Rectal smooth muscle tissue (tissue), 1 donor: ENCODE measurements around the gene MAP6.

Experiments used
- H3K27ac ChIP-seq: one replicate; pipeline ENCODE4 v1.7.0; 2013; ENCODE audit warnings: low read depth, low read length, inconsistent platforms
- H3K27me3 ChIP-seq: one replicate; pipeline ENCODE4 v1.7.0; 2013; ENCODE audit warnings: low read length; ENCODE audit not compliant: control insufficient read depth, insufficient read depth
- H3K36me3 ChIP-seq: one replicate; pipeline ENCODE4 v1.7.0; 2013; ENCODE audit warnings: low read length; ENCODE audit not compliant: control insufficient read depth, insufficient read depth
- H3K4me1 ChIP-seq: one replicate; pipeline ENCODE4 v1.7.0; 2013; ENCODE audit warnings: low read length; ENCODE audit not compliant: control insufficient read depth, insufficient read depth
- H3K4me3 ChIP-seq: one replicate; pipeline ENCODE4 v1.7.0; 2013; ENCODE audit warnings: low read length
- H3K9ac ChIP-seq: one replicate; pipeline ENCODE4 v1.7.0; 2013; ENCODE audit warnings: low read length

MAP6 gene

GRCh38 chr11:75615751-75616150 lies 53.1 kb downstream of the MAP6 start:
- H3K9ac ChIP-seq: no peak overlapping the region
- no peaks in the 10 kb centered on the region for H3K27me3 ChIP-seq
- no peak overlapping the region for H3K27ac ChIP-seq
- H3K36me3 ChIP-seq: no peaks in the 10 kb centered on the region
- H3K4me1 ChIP-seq: no peaks in the 10 kb centered on the region
- H3K4me3 ChIP-seq: no peak overlapping the region

- Histone ChIP-seq H3K9ac (no peak overlapping the region), H3K4me3 (no peak overlapping the region), H3K27me3 (no peaks in the 10 kb centered on the region), H3K4me1 (no peaks in the 10 kb centered on the region), H3K27ac (no peak overlapping the region), H3K36me3 (no peaks in the 10 kb centered on the region)
These were observed 57.0 kb downstream of the MAP6 start for GRCh38 chr11:75611823-75612222.

GRCh38 chr11:75606099-75606498 lies 62.7 kb downstream of the MAP6 start:
- H3K4me1 ChIP-seq: no peaks in the 10 kb centered on the region
- no peak overlapping the region for H3K4me3 ChIP-seq
- H3K9ac ChIP-seq: no peak overlapping the region
- no peaks in the 10 kb centered on the region for H3K36me3 ChIP-seq
- no peak overlapping the region for H3K27ac ChIP-seq
- no peaks in the 10 kb centered on the region for H3K27me3 ChIP-seq

GRCh38 chr11:75603791-75604736 lies 64.8 kb downstream of the MAP6 start:
- Histone ChIP-seq H3K27me3 (no peaks in the 10 kb centered on the region), H3K36me3 (no peaks in the 10 kb centered on the region), H3K4me1 (no peaks in the 10 kb centered on the region), H3K9ac (no peak overlapping the region), H3K4me3 (no peak overlapping the region), H3K27ac (no peak overlapping the region)

- Histone ChIP-seq H3K27ac (no peak overlapping the region), H3K36me3 (no peaks in the 10 kb centered on the region), H3K4me3 (no peak overlapping the region), H3K4me1 (no peaks in the 10 kb centered on the region), H3K27me3 (no peaks in the 10 kb centered on the region), H3K9ac (no peak overlapping the region)
These were observed 65.9 kb downstream of the MAP6 start for GRCh38 chr11:75602951-75603350.

GRCh38 chr11:75601494-75601893 lies 67.3 kb downstream of the MAP6 start:
- H3K27me3 ChIP-seq: no peaks in the 10 kb centered on the region
- no peak overlapping the region for H3K27ac ChIP-seq
- no peak overlapping the region for H3K4me3 ChIP-seq
- no peaks in the 10 kb centered on the region for H3K4me1 ChIP-seq
- no peak overlapping the region for H3K9ac ChIP-seq
- no peaks in the 10 kb centered on the region for H3K36me3 ChIP-seq

GRCh38 chr11:75600356-75600755 lies 68.5 kb downstream of the MAP6 start:
- no peaks in the 10 kb centered on the region for H3K27me3 ChIP-seq
- H3K4me1 ChIP-seq: no peaks in the 10 kb centered on the region
- H3K9ac ChIP-seq: no peak overlapping the region
- no peak overlapping the region for H3K27ac ChIP-seq
- H3K4me3 ChIP-seq: no peak overlapping the region
- no peaks in the 10 kb centered on the region for H3K36me3 ChIP-seq

- Histone ChIP-seq H3K36me3 (no peaks in the 10 kb centered on the region), H3K27me3 (no peaks in the 10 kb centered on the region), H3K27ac (no peak overlapping the region), H3K4me1 (peaks cover 2% of the 10 kb centered on the region), H3K4me3 (no peak overlapping the region), H3K9ac (no peak overlapping the region)
These were observed 69.9 kb downstream of the MAP6 start for GRCh38 chr11:75598900-75599299.

GRCh38 chr11:75598264-75598663 lies 70.6 kb downstream of the MAP6 start:
- H3K27ac ChIP-seq: no peak overlapping the region
- H3K4me1 ChIP-seq: peaks cover 5% of the 10 kb centered on the region
- H3K4me3 ChIP-seq: no peak overlapping the region
- no peak overlapping the region for H3K9ac ChIP-seq
- no peaks in the 10 kb centered on the region for H3K27me3 ChIP-seq
- H3K36me3 ChIP-seq: no peaks in the 10 kb centered on the region

GRCh38 chr11:75597636-75598035 lies 71.2 kb downstream of the MAP6 start:
- Histone ChIP-seq H3K4me3 (no peak overlapping the region), H3K36me3 (no peaks in the 10 kb centered on the region), H3K27ac (no peak overlapping the region), H3K4me1 (peaks cover 5% of the 10 kb centered on the region), H3K27me3 (no peaks in the 10 kb centered on the region), H3K9ac (no peak overlapping the region)

GRCh38 chr11:75596914-75597313 lies 71.9 kb downstream of the MAP6 start:
- Histone ChIP-seq H3K27me3 (no peaks in the 10 kb centered on the region), H3K4me1 (peaks cover 5% of the 10 kb centered on the region), H3K36me3 (no peaks in the 10 kb centered on the region), H3K4me3 (no peak overlapping the region), H3K27ac (no peak overlapping the region), H3K9ac (no peak overlapping the region)

- H3K27me3 ChIP-seq: no peaks in the 10 kb centered on the region
- H3K4me1 ChIP-seq: peaks cover 5% of the 10 kb centered on the region
- H3K27ac ChIP-seq: no peak overlapping the region
- no peak overlapping the region for H3K4me3 ChIP-seq
- no peaks in the 10 kb centered on the region for H3K36me3 ChIP-seq
- no peak overlapping the region for H3K9ac ChIP-seq
These were observed 73.4 kb downstream of the MAP6 start for GRCh38 chr11:75595429-75595828.

GRCh38 chr11:75594211-75594610 lies 74.6 kb downstream of the MAP6 start:
- Histone ChIP-seq H3K36me3 (no peaks in the 10 kb centered on the region), H3K27me3 (no peaks in the 10 kb centered on the region), H3K4me1 (peaks cover 5% of the 10 kb centered on the region)

More at GRCh38 chr11:75594211-75594610, 74.6 kb downstream of the MAP6 start:
- Histone ChIP-seq H3K27ac (no peak overlapping the region), H3K9ac (no peak overlapping the region), H3K4me3 (no peak overlapping the region)
